ENCODE results near the gene SHC2. TPM values are rescaled to one million over a fixed set of nuclear protein-coding genes. Genes with fewer than 3 reads are reported as not detected.
"Not testable (repeated sequence)": the region's sequence is repeated elsewhere in the genome, so short reads cannot be mapped to it uniquely, and the experiment has no call there.

Gene SHC2
- polyA plus RNA-seq, 1 donor, result 48.2 TPM

DNA sequence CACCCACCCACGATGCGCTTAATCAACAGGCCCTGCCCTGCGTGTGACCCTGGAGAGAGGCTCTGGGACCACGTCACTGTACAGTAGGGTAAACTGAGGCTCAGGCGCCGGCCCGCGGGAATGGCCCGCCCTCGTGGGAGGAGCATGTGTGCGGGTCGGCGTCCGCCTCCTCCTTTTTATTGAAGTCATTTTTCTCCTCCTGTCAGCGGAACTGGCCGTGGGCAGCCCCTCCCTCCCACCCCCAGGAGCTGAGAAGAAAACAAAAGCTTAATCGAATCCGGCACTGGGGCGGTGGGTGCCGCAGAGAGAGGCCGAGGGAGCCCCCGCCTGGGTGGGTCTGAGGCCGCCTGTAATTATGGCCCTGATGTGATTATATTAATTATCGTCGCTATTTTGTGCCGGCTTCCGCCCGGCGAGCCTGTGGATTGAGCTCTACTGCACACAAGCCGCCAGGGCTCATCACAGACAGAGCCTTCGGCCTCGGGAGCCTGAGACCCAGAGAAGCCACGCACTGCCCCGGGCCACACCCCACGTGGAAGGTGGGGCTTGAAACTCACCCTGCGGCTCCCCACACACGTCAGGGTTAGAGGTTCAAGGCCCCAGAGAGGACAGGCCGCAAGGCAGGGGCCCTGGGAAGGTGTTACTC is 58.8 kb downstream of the SHC2 start:
- H3K27ac ChIP-seq (ENCODE audit: low read length), result no peak overlapping the region
- no peak overlapping the region for H3K4me3 ChIP-seq (ENCODE audit: low read length)
- WGBS (ENCODE audit: insufficient coverage, low lambda C conversion rate), result no CpG with 5 or more reads among the region's 38 CpGs
- H3K36me3 ChIP-seq (ENCODE audit: control insufficient read depth, insufficient read depth, low read length), result no peaks in the 10 kb centered on the region
- no peak for DNase-seq
- no peaks in the 10 kb centered on the region for H3K9me3 ChIP-seq (ENCODE audit: control insufficient read depth, low read depth, low read length)
- peaks cover 8% of the 10 kb centered on the region for H3K27me3 ChIP-seq (ENCODE audit: control insufficient read depth, insufficient read depth, low read length)
- no peaks in the 10 kb centered on the region for H3K4me1 ChIP-seq (ENCODE audit: control insufficient read depth, insufficient read depth, low read length)

- H3K27ac ChIP-seq (ENCODE audit: low read length), result no peak overlapping the region
- peaks cover 8% of the 10 kb centered on the region for H3K27me3 ChIP-seq (ENCODE audit: control insufficient read depth, insufficient read depth, low read length)
- no peak for DNase-seq
- no CpG with 5 or more reads among the region's 43 CpGs for WGBS (ENCODE audit: insufficient coverage, low lambda C conversion rate)
- H3K4me3 ChIP-seq (ENCODE audit: low read length), result no peak overlapping the region
- no peaks in the 10 kb centered on the region for H3K36me3 ChIP-seq (ENCODE audit: control insufficient read depth, insufficient read depth, low read length)
- no peaks in the 10 kb centered on the region for H3K9me3 ChIP-seq (ENCODE audit: control insufficient read depth, low read depth, low read length)
- H3K4me1 ChIP-seq (ENCODE audit: control insufficient read depth, insufficient read depth, low read length), result no peaks in the 10 kb centered on the region
Observed at GRCh38 chr19:400976-401865, 59.6 kb downstream of the SHC2 start.

DNA sequence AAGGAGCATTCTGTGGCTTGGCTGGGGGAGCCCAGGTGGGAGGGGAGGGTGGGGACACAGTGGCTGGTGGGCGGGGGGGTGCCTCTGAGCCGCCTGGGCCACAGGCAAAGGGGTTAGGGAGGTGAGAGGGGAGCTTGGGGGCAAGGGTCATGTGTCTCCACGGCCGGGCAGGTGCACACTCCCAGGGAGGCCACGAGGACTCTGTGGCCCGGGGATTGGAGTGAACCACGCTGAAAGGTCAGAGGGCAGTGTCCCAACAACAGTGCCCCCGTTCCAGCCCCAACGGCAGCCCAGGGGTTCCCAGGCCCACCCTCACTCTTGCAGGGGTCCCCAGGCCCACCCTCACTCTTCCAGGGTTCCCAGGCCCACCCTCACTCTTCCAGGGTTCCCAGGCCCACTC is 61.5 kb downstream of the SHC2 start:
- Histone ChIP-seq H3K4me1 (ENCODE audit: control insufficient read depth, insufficient read depth, low read length) (no peaks in the 10 kb centered on the region), H3K27me3 (ENCODE audit: control insufficient read depth, insufficient read depth, low read length) (peaks cover 4% of the 10 kb centered on the region), H3K9me3 (ENCODE audit: control insufficient read depth, low read depth, low read length) (peaks cover 6% of the 10 kb centered on the region), H3K36me3 (ENCODE audit: control insufficient read depth, insufficient read depth, low read length) (no peaks in the 10 kb centered on the region), H3K4me3 (ENCODE audit: low read length) (no peak overlapping the region), H3K27ac (ENCODE audit: low read length) (no peak overlapping the region)
- WGBS (ENCODE audit: insufficient coverage, low lambda C conversion rate), result no CpG with 5 or more reads among the region's 9 CpGs
- DNase-seq, result no peak

- Histone ChIP-seq H3K9me3 (ENCODE audit: control insufficient read depth, low read depth, low read length) (peaks cover 6% of the 10 kb centered on the region), H3K36me3 (ENCODE audit: control insufficient read depth, insufficient read depth, low read length) (no peaks in the 10 kb centered on the region), H3K4me1 (ENCODE audit: control insufficient read depth, insufficient read depth, low read length) (no peaks in the 10 kb centered on the region), H3K27ac (ENCODE audit: low read length) (no peak overlapping the region), H3K4me3 (ENCODE audit: low read length) (no peak overlapping the region), H3K27me3 (ENCODE audit: control insufficient read depth, insufficient read depth, low read length) (peaks cover 4% of the 10 kb centered on the region)
- no peak for DNase-seq
- 60% methylated on average over 1 of the region's 17 CpGs for WGBS (ENCODE audit: insufficient coverage, low lambda C conversion rate)
Observed at GRCh38 chr19:398719-399118, 62.1 kb downstream of the SHC2 start.

- no peaks in the 10 kb centered on the region for H3K36me3 ChIP-seq (ENCODE audit: control insufficient read depth, insufficient read depth, low read length)
- no CpG with 5 or more reads among the region's 31 CpGs for WGBS (ENCODE audit: insufficient coverage, low lambda C conversion rate)
- no peak overlapping the region for H3K4me3 ChIP-seq (ENCODE audit: low read length)
- peaks cover 4% of the 10 kb centered on the region for H3K27me3 ChIP-seq (ENCODE audit: control insufficient read depth, insufficient read depth, low read length)
- H3K27ac ChIP-seq (ENCODE audit: low read length), result no peak overlapping the region
- H3K4me1 ChIP-seq (ENCODE audit: control insufficient read depth, insufficient read depth, low read length), result no peaks in the 10 kb centered on the region
- no peak for DNase-seq
- peaks cover 6% of the 10 kb centered on the region for H3K9me3 ChIP-seq (ENCODE audit: control insufficient read depth, low read depth, low read length)
Observed at GRCh38 chr19:397941-398706, 62.7 kb downstream of the SHC2 start.

DNA sequence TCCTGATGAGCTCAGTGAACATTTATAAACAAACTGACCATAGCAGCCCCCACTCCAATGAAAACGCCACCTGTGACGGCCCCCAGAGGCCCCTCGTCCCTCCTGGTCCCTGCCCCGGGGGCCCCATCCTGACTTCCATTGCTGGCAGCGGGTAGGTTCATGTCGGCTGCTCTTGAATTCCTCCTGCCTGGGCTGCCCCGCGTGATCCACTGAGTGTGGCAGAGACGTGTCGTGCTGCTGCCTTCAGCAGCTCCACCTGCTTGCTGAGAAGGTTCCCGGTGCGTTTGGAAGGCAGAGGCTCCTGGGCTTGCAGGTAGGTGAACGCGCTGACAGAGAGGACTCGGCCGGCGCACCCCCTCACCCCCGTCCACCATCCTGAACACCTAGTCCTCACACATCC is 63.5 kb downstream of the SHC2 start:
- H3K27ac ChIP-seq (ENCODE audit: low read length), result no peak overlapping the region
- WGBS (ENCODE audit: insufficient coverage, low lambda C conversion rate), result no CpG with 5 or more reads among the region's 18 CpGs
- no peaks in the 10 kb centered on the region for H3K36me3 ChIP-seq (ENCODE audit: control insufficient read depth, insufficient read depth, low read length)
- H3K4me3 ChIP-seq (ENCODE audit: low read length), result no peak overlapping the region
- peaks cover 6% of the 10 kb centered on the region for H3K9me3 ChIP-seq (ENCODE audit: control insufficient read depth, low read depth, low read length)
- peaks cover 3% of the 10 kb centered on the region for H3K27me3 ChIP-seq (ENCODE audit: control insufficient read depth, insufficient read depth, low read length)
- no peak for DNase-seq
- H3K4me1 ChIP-seq (ENCODE audit: control insufficient read depth, insufficient read depth, low read length), result no peaks in the 10 kb centered on the region

- H3K36me3 ChIP-seq (ENCODE audit: control insufficient read depth, insufficient read depth, low read length), result no peaks in the 10 kb centered on the region
- no peaks in the 10 kb centered on the region for H3K4me1 ChIP-seq (ENCODE audit: control insufficient read depth, insufficient read depth, low read length)
- H3K4me3 ChIP-seq (ENCODE audit: low read length), result no peak overlapping the region
- 89% methylated on average over 5 of the region's 5 CpGs for WGBS (ENCODE audit: insufficient coverage, low lambda C conversion rate)
- peaks cover 6% of the 10 kb centered on the region for H3K9me3 ChIP-seq (ENCODE audit: control insufficient read depth, low read depth, low read length)
- DNase-seq, result no peak
- H3K27me3 ChIP-seq (ENCODE audit: control insufficient read depth, insufficient read depth, low read length), result peaks cover 8% of the 10 kb centered on the region
- no peak overlapping the region for H3K27ac ChIP-seq (ENCODE audit: low read length)
Observed at GRCh38 chr19:395467-395866, 65.4 kb downstream of the SHC2 start.

DNA sequence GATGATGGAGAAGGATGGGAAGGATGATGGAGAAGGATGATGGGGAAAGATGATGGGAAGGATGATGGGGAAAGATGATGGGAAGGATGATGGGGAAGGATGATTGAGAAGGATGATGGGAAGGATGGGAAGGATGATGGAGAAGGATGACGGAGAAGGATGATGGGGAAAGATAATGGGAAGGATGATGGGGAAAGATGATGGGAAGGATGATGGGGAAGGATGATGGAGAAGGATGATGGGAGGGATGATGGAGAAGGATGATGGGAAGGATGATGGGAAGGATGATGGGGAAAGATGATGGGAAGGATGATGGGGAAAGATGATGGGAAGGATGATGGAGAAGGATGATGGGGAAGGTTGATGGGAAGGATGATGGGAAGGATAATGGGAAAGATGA is 66.0 kb downstream of the SHC2 start:
- H3K4me1 ChIP-seq (ENCODE audit: control insufficient read depth, insufficient read depth, low read length); H3K9me3 ChIP-seq (ENCODE audit: control insufficient read depth, low read depth, low read length); H3K36me3 ChIP-seq (ENCODE audit: control insufficient read depth, insufficient read depth, low read length); H3K27me3 ChIP-seq (ENCODE audit: control insufficient read depth, insufficient read depth, low read length); H3K4me3 ChIP-seq (ENCODE audit: low read length); H3K27ac ChIP-seq (ENCODE audit: low read length); DNase-seq: not testable (repeated sequence)
- WGBS (ENCODE audit: insufficient coverage, low lambda C conversion rate), result no CpG with 5 or more reads among the region's 1 CpG

DNA sequence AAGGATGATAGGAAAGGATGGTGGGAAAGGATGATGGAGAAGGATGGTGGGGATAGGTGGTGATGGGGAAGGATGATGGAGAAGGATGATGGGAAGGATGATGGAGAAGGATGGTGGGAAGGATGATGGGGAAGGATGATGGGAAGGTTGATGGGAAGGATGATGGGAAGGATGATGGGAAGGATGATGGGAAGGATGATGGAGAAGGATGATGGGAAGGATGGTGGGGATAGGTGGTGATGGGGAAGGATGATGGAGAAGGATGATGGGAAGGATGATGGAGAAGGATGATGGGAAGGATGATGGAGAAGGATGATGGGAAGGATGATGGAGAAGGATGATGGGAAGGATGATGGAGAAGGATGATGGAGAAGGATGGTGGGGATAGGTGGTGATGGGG is 67.3 kb downstream of the SHC2 start:
- H3K36me3 ChIP-seq (ENCODE audit: control insufficient read depth, insufficient read depth, low read length); H3K9me3 ChIP-seq (ENCODE audit: control insufficient read depth, low read depth, low read length); DNase-seq; H3K27ac ChIP-seq (ENCODE audit: low read length); H3K4me1 ChIP-seq (ENCODE audit: control insufficient read depth, insufficient read depth, low read length); H3K27me3 ChIP-seq (ENCODE audit: control insufficient read depth, insufficient read depth, low read length); H3K4me3 ChIP-seq (ENCODE audit: low read length): not testable (repeated sequence)

GRCh38 chr19:392375-392970 is 68.4 kb downstream of the SHC2 start:
- H3K36me3 ChIP-seq (ENCODE audit: control insufficient read depth, insufficient read depth, low read length), result no peaks in the 10 kb centered on the region
- H3K27me3 ChIP-seq (ENCODE audit: control insufficient read depth, insufficient read depth, low read length), result peaks cover 11% of the 10 kb centered on the region
- no peaks in the 10 kb centered on the region for H3K4me1 ChIP-seq (ENCODE audit: control insufficient read depth, insufficient read depth, low read length)
- peaks cover 6% of the 10 kb centered on the region for H3K9me3 ChIP-seq (ENCODE audit: control insufficient read depth, low read depth, low read length)
- no peak for DNase-seq
- WGBS (ENCODE audit: insufficient coverage, low lambda C conversion rate), result no CpG with 5 or more reads among the region's 17 CpGs
- no peak overlapping the region for H3K4me3 ChIP-seq (ENCODE audit: low read length)
- H3K27ac ChIP-seq (ENCODE audit: low read length), result no peak overlapping the region
